Naive thymus-derived CD8-positive, alpha-beta T cell (primary cell): ENCODE data around the gene TNF. TPM values are rescaled to one million over a fixed set of nuclear protein-coding genes. Genes with fewer than 3 reads are reported as not detected.

Source experiments
- ATAC-seq, 2 donors: fragments of 150-1000 bp; cut with Tn5 transposase in 1 of 2; sonication (Bioruptor Pico), chemical (Tn5 transposase) in 1 of 2; 1 replicate in 1 of 2; 2 replicates in 1 of 2; pipeline ENCODE4 v1.10.0; 2021; ENCODE audit warnings: mild to moderate bottlenecking in 2 of 2, moderate library complexity in 2 of 2
- POLR2A ChIA-PET: fragments of 350-600 bp; sonication (Branson Sonifier 250); formaldehyde crosslinking; loops from one replicate; lab custom pipeline; 2021; ENCODE audit warnings: antibody characterized with exemption; lab: Charles Lee
- DNase-seq, 10 donors: peaks; one replicate each; pipeline versions ENCODE4 v3.0.0 to v3.0.0-alpha.2; 2020 to 2022
- H3K27ac Mint-ChIP-seq, 10 donors: one replicate each; pipeline ENCODE4 v1.8.0; 2020 to 2022; ENCODE audit warnings: mild to moderate bottlenecking in 10 of 10, mixed read lengths in 10 of 10, moderate library complexity in 4 of 10, inconsistent platforms in 1 of 10
- H3K27me3 Mint-ChIP-seq, 5 donors: one replicate each; pipeline ENCODE4 v1.8.0; 2021 to 2022; ENCODE audit warnings: mixed read lengths in 5 of 5
- H3K36me3 Mint-ChIP-seq, 3 donors: one replicate each; pipeline ENCODE4 v1.8.0; 2020 to 2022; ENCODE audit warnings: mixed read lengths in 3 of 3, mild to moderate bottlenecking in 2 of 3, inconsistent platforms in 1 of 3
- H3K4me1 Mint-ChIP-seq, 4 donors: one replicate each; pipeline ENCODE4 v1.8.0; 2021 to 2022; ENCODE audit warnings: mixed read lengths in 4 of 4
- H3K4me3 Mint-ChIP-seq, 10 donors: one replicate each; pipeline ENCODE4 v1.8.0; 2020 to 2022; ENCODE audit warnings: mild to moderate bottlenecking in 10 of 10, mixed read lengths in 10 of 10, moderate library complexity in 6 of 10, inconsistent platforms in 1 of 10
- H3K9me3 Mint-ChIP-seq, 9 donors: one replicate each; pipeline ENCODE4 v1.8.0; 2020 to 2022; ENCODE audit warnings: mixed read lengths in 9 of 9, mild to moderate bottlenecking in 3 of 9, inconsistent platforms in 1 of 9, moderate library complexity in 1 of 9
- polyA plus RNA-seq, 3 donors: library from polyadenylated mRNA; unstranded; fragments of 300-500 nt; fragmentation: Illumina TruSeq; gene quantifications; one replicate each; pipeline ENCODE4 v1.2.3, GENCODE V29; 2021
- total RNA-seq, 8 experiments: library from RNA in 2 of 8; stranded (reverse) in 2 of 8; gene quantifications; one replicate each; pipeline ENCODE4 v1.2.3 and lab custom pipeline; 2021 to 2026

Gene TNF
- total and polyA plus RNA-seq, 5 experiments from 2014 or later: 0.11 to 2.3 (median 0.53) TPM

- Mint-ChIP-seq H3K4me1 (peaks cover 10 to 51% (median 44%) of the 10 kb centered on the region in 4 donors), H3K27me3 (no peaks in the 10 kb centered on the region), H3K4me3 (no peak overlapping the region), H3K27ac (peak overlapping the region in 4 of 10 donors; percentile 3 to 51 (median 24)), H3K9me3 (no peaks in the 10 kb centered on the region), H3K36me3 (peaks cover 12 to 93% (median 27%) of the 10 kb centered on the region in 3 donors)
- DNase-seq (no peak), ATAC-seq (no peak)
- POLR2A ChIA-PET: no interaction called here
These were observed 41.4 kb upstream of the TNF start for GRCh38 chr6:31534011-31534410.

- Mint-ChIP-seq H3K36me3 (peaks cover 12 to 95% (median 31%) of the 10 kb centered on the region in 3 donors), H3K9me3 (no peaks in the 10 kb centered on the region), H3K4me3 (no peak overlapping the region), H3K27ac (peak overlapping the region in 2 of 10 donors; percentile 18 to 43), H3K4me1 (peaks cover 15 to 56% (median 49%) of the 10 kb centered on the region in 4 donors), H3K27me3 (no peaks in the 10 kb centered on the region)
- POLR2A ChIA-PET: no interaction called here
- ATAC-seq: no peak
- DNase-seq: no peak
These were observed 40.8 kb upstream of the TNF start for GRCh38 chr6:31534521-31535040.

- no peaks in the 10 kb centered on the region for H3K9me3 Mint-ChIP-seq
- H3K36me3 Mint-ChIP-seq: peaks cover 10 to 94% (median 37%) of the 10 kb centered on the region in 3 donors
- no peaks in the 10 kb centered on the region for H3K27me3 Mint-ChIP-seq
- DNase-seq (no peak), ATAC-seq (no peak)
- no peak overlapping the region for H3K4me3 Mint-ChIP-seq
- peaks cover 23 to 62% (median 58%) of the 10 kb centered on the region in 4 donors for H3K4me1 Mint-ChIP-seq
- peak overlapping the region in 6 of 10 donors; percentile 2 to 81 (median 57) for H3K27ac Mint-ChIP-seq
- POLR2A ChIA-PET: no interaction called here
These were observed 39.6 kb upstream of the TNF start for GRCh38 chr6:31535538-31536324.

GRCh38 chr6:31538805-31539400, 36.5 kb upstream of the TNF start:
- H3K36me3 Mint-ChIP-seq: peaks cover 14 to 68% (median 33%) of the 10 kb centered on the region in 3 donors
- no peak for ATAC-seq

GRCh38 chr6:31540640-31541039, 34.7 kb upstream of the TNF start:
- POLR2A ChIA-PET: interaction anchor here (0.6 to 5.3 kb wide), 28 partner anchors 9 to 1305 kb away, joined by 3 to 80 read pairs (median 6); partner anchors contain the start of genes ABHD16A, BAG6, EHMT2 and GPSM3
- Mint-ChIP-seq H3K4me1 (peaks cover 28 to 65% (median 53%) of the 10 kb centered on the region in 4 donors), H3K27ac (peak overlapping the region; percentile 99 to 100 (median 99))

More at GRCh38 chr6:31538805-31539400, 36.5 kb upstream of the TNF start:
- H3K27me3 Mint-ChIP-seq: no peaks in the 10 kb centered on the region
- H3K27ac Mint-ChIP-seq: peak overlapping the region; percentile 84 to 100 (median 99)
- peak in 2 of 10 donors; percentile 26 to 31 for DNase-seq
- POLR2A ChIA-PET: interaction anchor here (1.0 to 5.3 kb wide), 3 partner anchors 10 to 44 kb away, joined by 3 to 80 read pairs (median 5); partner anchors contain the start of genes LTB, MCCD1 and MICB
- peaks cover 28 to 68% (median 58%) of the 10 kb centered on the region in 4 donors for H3K4me1 Mint-ChIP-seq
- no peaks in the 10 kb centered on the region for H3K9me3 Mint-ChIP-seq
- H3K4me3 Mint-ChIP-seq: peak overlapping the region; percentile 96 to 99 (median 98)

GRCh38 chr6:31541059-31541657, 34.2 kb upstream of the TNF start:
- H3K27me3 Mint-ChIP-seq: no peaks in the 10 kb centered on the region
- DNase-seq (peak in 9 of 10 donors; percentile 49 to 88 (median 73)), ATAC-seq (peak; percentile 31 to 54)
- peak overlapping the region; percentile 99 to 100 (median 99) for H3K27ac Mint-ChIP-seq
- peaks cover 28 to 63% (median 51%) of the 10 kb centered on the region in 4 donors for H3K4me1 Mint-ChIP-seq
- POLR2A ChIA-PET: interaction anchor here (0.5 to 5.3 kb wide), 45 partner anchors 9 to 1842 kb away, joined by 3 to 80 read pairs (median 5); partner anchors contain the start of genes ABHD16A, ATF6B, BAG6 and C6orf47
- H3K36me3 Mint-ChIP-seq: peaks cover 9 to 45% (median 19%) of the 10 kb centered on the region in 3 donors
- H3K9me3 Mint-ChIP-seq: no peaks in the 10 kb centered on the region
- H3K4me3 Mint-ChIP-seq: peak overlapping the region; percentile 96 to 99 (median 98)

More at GRCh38 chr6:31540640-31541039, 34.7 kb upstream of the TNF start:
- Mint-ChIP-seq H3K9me3 (no peaks in the 10 kb centered on the region), H3K27me3 (no peaks in the 10 kb centered on the region), H3K36me3 (peaks cover 14 to 50% (median 22%) of the 10 kb centered on the region in 3 donors), H3K4me3 (peak overlapping the region; percentile 96 to 99 (median 98))
- no peak for ATAC-seq
- DNase-seq: no peak

- H3K27me3 Mint-ChIP-seq: no peaks in the 10 kb centered on the region
- ATAC-seq: peak; percentile 74 to 77
- no peaks in the 10 kb centered on the region for H3K9me3 Mint-ChIP-seq
These were observed 33.5 kb upstream of the TNF start, which contains the start of gene DDX39B for GRCh38 chr6:31541658-31542521. TSS of gene DDX39B (minus strand) at chr6:31542003. CDS start at chr6:31540532, 1,471 bp downstream.

GRCh38 chr6:31543639-31544038, 31.7 kb upstream of the TNF start:
- no peak for ATAC-seq
- no peaks in the 10 kb centered on the region for H3K27me3 Mint-ChIP-seq
- peaks cover 35 to 67% (median 56%) of the 10 kb centered on the region in 4 donors for H3K4me1 Mint-ChIP-seq
- H3K36me3 Mint-ChIP-seq: peaks cover 6 to 23% (median 16%) of the 10 kb centered on the region in 3 donors
- no peaks in the 10 kb centered on the region for H3K9me3 Mint-ChIP-seq
- DNase-seq: no peak
- POLR2A ChIA-PET: interaction anchor here (1.1 to 4.4 kb wide), 3 partner anchors 28 to 49 kb away, joined by 3 to 65 read pairs (median 4); partner anchors contain the start of genes LTB and NCR3
- H3K4me3 Mint-ChIP-seq: peak overlapping the region in 2 of 10 donors; percentile 97 to 99
- peak overlapping the region in 3 of 10 donors; percentile 99 to 100 (median 100) for H3K27ac Mint-ChIP-seq

More at GRCh38 chr6:31541658-31542521, 33.5 kb upstream of the TNF start, which contains the start of gene DDX39B:
- Mint-ChIP-seq H3K36me3 (peaks cover 6 to 38% (median 19%) of the 10 kb centered on the region in 3 donors), H3K27ac (peak within 1 kb of the TSS; percentile 99 to 100 (median 99)), H3K4me1 (peaks cover 33 to 64% (median 52%) of the 10 kb centered on the region in 4 donors), H3K4me3 (peak within 1 kb of the TSS; percentile 96 to 99 (median 98))
- POLR2A ChIA-PET: interaction anchor here (0.5 to 5.3 kb wide), 46 partner anchors 8 to 1843 kb away, joined by 3 to 80 read pairs (median 5); partner anchors contain the start of genes ABHD16A, ATF6B, BAG6 and C6orf47
- peak; percentile 86 to 98 (median 93) for DNase-seq

- Mint-ChIP-seq H3K9me3 (no peaks in the 10 kb centered on the region), H3K36me3 (peaks cover 6 to 13% (median 11%) of the 10 kb centered on the region in 3 donors), H3K4me1 (peaks cover 26 to 65% (median 48%) of the 10 kb centered on the region in 4 donors), H3K4me3 (peak overlapping the region in 1 of 10 donors; percentile 34), H3K27ac (peak overlapping the region in 2 of 10 donors; percentile 31 to 65), H3K27me3 (no peaks in the 10 kb centered on the region)
- ATAC-seq (no peak), DNase-seq (no peak)
- POLR2A ChIA-PET: interaction anchor here (0.5 to 8.8 kb wide), 4 partner anchors 27 to 54 kb away, joined by 3 to 155 read pairs (median 4); partner anchors contain the start of gene NCR3
These were observed 30.7 kb upstream of the TNF start for GRCh38 chr6:31544676-31545075.

- Mint-ChIP-seq H3K36me3 (peaks cover 6 to 7% (median 6%) of the 10 kb centered on the region in 3 donors), H3K27me3 (no peaks in the 10 kb centered on the region), H3K4me3 (peak overlapping the region in 2 of 10 donors; percentile 13 to 52), H3K27ac (peak overlapping the region in 1 of 10 donors; percentile 73), H3K9me3 (no peaks in the 10 kb centered on the region), H3K4me1 (peaks cover 21 to 59% (median 42%) of the 10 kb centered on the region in 4 donors)
- DNase-seq (no peak), ATAC-seq (no peak)
- POLR2A ChIA-PET: interaction anchor here (0.5 to 8.8 kb wide), 4 partner anchors 37 to 146 kb away, joined by 4 to 155 read pairs (median 36); partner anchors contain the start of gene LTB
These were observed 30.1 kb upstream of the TNF start for GRCh38 chr6:31545291-31545690.
